Tibial nerve (tissue), 4 donors: ENCODE measurements around the gene NUAK1. TPM values are rescaled to one million over a fixed set of nuclear protein-coding genes. Genes with fewer than 3 reads are reported as not detected.

ENCODE experiments used
- DNase-seq, 2 donors: peaks; one replicate each; pipeline ENCODE4 v3.0.0-alpha.2; 2019; ENCODE audit warnings: low spot score in 2 of 2
- H3K27ac ChIP-seq, 4 donors: fragments of 200-600 bp; sonication (generic) in 3 of 4; one replicate each; pipeline ENCODE4 v1.5.1; 2017 to 2019; ENCODE audit warnings: mild to moderate bottlenecking in 1 of 4
- H3K27me3 ChIP-seq, 2 donors: fragments of 200-600 bp; sonication (generic) in 1 of 2; one replicate each; pipeline versions ENCODE4 v1.5.1 to v1.6.0; 2017 to 2019
- H3K36me3 ChIP-seq, 3 donors: fragments of 200-600 bp; sonication (generic); one replicate each; pipeline ENCODE4 v1.5.1; 2018 to 2019
- H3K4me1 ChIP-seq, 4 donors: fragments of 200-600 bp; sonication (generic) in 3 of 4; one replicate each; pipeline ENCODE4 v1.5.1; 2017 to 2019
- H3K4me3 ChIP-seq, 4 donors: fragments of 200-600 bp; sonication (generic) in 3 of 4; one replicate each; pipeline ENCODE4 v1.5.1; 2017 to 2019; ENCODE audit warnings: mild to moderate bottlenecking in 1 of 4, moderate library complexity in 1 of 4
- H3K9me3 ChIP-seq, 4 donors: fragments of 200-600 bp; sonication (generic) in 3 of 4; one replicate each; pipeline ENCODE4 v1.5.1; 2017 to 2019
- EP300 ChIP-seq, 2 donors: sonication (generic); formaldehyde crosslinking; IDR thresholded peaks; one replicate each; pipeline ENCODE4 v1.6.1; 2017; ENCODE audit warnings: antibody characterized with exemption in 2 of 2, mild to moderate bottlenecking in 1 of 2
- POLR2A ChIP-seq, 2 donors: fragments of 450-650 bp; IDR thresholded peaks; one replicate each; pipeline ENCODE4 v1.6.1; 2017; ENCODE audit warnings: antibody characterized with exemption in 2 of 2, mild to moderate bottlenecking in 2 of 2, moderate library complexity in 2 of 2
- WGBS, 2 donors: methylation state at CpG; one replicate each; pipeline ENCODE4 v1.1.5; 2018; 5-methylcytosine and 5-hydroxymethylcytosine counted together
- total RNA-seq, 4 donors: library from RNA; depleted of rRNA; stranded (reverse); fragments of >200 nt; gene quantifications; one replicate each; pipeline ENCODE4 v1.1.0, GENCODE V29; 2016
- TF ChIP-seq, protein P1 (sequence below), 5 experiments: fragments of 200-600 bp in 3 of 5; fragments of 450-650 bp in 2 of 5; sonication (generic) in 3 of 5; IDR thresholded peaks; one replicate each; pipeline ENCODE4 v1.5.1; 2016 to 2019; ENCODE audit warnings: antibody characterized with exemption in 5 of 5, mild to moderate bottlenecking in 3 of 5, moderate library complexity in 2 of 5

Gene NUAK1
- total RNA-seq, 4 donors from 2014 or later, result 32.0 to 47.9 (median 33.5) TPM

GRCh38 chr12:106108185-106108835 is 30.4 kb downstream of the NUAK1 start:
- peak overlapping the region; percentile 51 to 79 (median 58) for H3K27ac ChIP-seq
- no peaks in the 10 kb centered on the region for H3K27me3 ChIP-seq
- H3K36me3 ChIP-seq, result peaks cover 0 to 2% (median 0%) of the 10 kb centered on the region in 3 donors
- no peak for DNase-seq
- no peak overlapping the region for H3K4me3 ChIP-seq
- no peaks in the 10 kb centered on the region for H3K9me3 ChIP-seq
- 32 to 40% methylated on average over 4 of the region's 4 CpGs for whole genome bisulfite sequencing, 2 donors
- no peak for TF ChIP-seq POLR2A (IDR thresholded peaks at IDR 0.05)
- peak in 1 of 2 donors; percentile 76 for TF ChIP-seq EP300 (IDR thresholded peaks at IDR 0.05)
- TF ChIP-seq, protein P1, sequence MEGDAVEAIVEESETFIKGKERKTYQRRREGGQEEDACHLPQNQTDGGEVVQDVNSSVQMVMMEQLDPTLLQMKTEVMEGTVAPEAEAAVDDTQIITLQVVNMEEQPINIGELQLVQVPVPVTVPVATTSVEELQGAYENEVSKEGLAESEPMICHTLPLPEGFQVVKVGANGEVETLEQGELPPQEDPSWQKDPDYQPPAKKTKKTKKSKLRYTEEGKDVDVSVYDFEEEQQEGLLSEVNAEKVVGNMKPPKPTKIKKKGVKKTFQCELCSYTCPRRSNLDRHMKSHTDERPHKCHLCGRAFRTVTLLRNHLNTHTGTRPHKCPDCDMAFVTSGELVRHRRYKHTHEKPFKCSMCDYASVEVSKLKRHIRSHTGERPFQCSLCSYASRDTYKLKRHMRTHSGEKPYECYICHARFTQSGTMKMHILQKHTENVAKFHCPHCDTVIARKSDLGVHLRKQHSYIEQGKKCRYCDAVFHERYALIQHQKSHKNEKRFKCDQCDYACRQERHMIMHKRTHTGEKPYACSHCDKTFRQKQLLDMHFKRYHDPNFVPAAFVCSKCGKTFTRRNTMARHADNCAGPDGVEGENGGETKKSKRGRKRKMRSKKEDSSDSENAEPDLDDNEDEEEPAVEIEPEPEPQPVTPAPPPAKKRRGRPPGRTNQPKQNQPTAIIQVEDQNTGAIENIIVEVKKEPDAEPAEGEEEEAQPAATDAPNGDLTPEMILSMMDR (IDR thresholded peaks at IDR 0.05), result peak in 1 of 5 experiments; percentile 13
- peaks cover 0 to 84% (median 43%) of the 10 kb centered on the region in 4 donors for H3K4me1 ChIP-seq

DNA sequence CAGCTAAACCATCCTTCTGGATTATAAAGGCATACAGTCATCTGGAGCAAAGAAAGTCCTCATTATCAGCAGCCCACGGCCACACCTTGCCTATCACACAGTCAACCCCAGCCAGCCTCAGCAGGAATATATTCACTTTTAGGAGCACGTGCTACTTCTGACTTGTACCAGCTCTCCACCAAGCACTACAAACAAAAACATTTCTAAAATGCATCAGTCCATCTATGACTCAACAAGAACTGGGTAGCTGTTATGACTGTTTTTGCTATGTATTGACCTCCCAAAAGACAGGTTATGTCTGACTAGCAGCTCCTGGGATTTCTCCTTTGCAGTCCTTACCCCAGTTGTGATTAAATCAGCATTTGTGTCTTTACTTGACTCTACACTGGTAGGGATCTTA is 31.2 kb downstream of the NUAK1 start:
- Histone ChIP-seq H3K4me1 (peaks cover 0 to 84% (median 36%) of the 10 kb centered on the region in 4 donors), H3K27me3 (no peaks in the 10 kb centered on the region), H3K27ac (peak overlapping the region; percentile 51 to 79 (median 58)), H3K36me3 (peaks cover 0 to 4% (median 0%) of the 10 kb centered on the region in 3 donors), H3K4me3 (no peak overlapping the region), H3K9me3 (no peaks in the 10 kb centered on the region)
- 33 to 45% methylated on average over 2 of the region's 2 CpGs for WGBS, 2 donors
- no peak for DNase-seq
- TF ChIP-seq EP300 (IDR thresholded peaks at IDR 0.05) (no peak), POLR2A (IDR thresholded peaks at IDR 0.05) (no peak)
- TF ChIP-seq, protein P1 (IDR thresholded peaks at IDR 0.05), result no peak

DNA sequence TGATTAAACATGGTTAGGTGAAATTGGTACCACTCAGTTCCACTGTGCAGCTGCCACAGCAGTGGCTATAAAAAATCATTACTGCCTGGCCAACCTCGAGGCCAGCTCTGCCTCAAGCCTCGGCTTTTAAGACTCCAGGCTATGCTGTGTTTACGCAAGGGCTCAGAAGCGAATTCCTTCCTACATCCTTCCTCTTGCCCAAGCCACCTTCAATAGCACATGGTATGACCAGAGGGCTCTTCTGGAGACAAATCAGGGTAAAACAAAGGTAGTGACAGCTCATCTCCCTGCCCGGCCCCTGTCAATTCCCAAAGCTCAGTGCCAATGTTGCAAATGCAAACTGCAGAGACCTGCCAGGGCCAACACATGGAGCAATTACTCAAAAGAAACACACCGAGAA is 31.9 kb downstream of the NUAK1 start:
- Histone ChIP-seq H3K27me3 (no peaks in the 10 kb centered on the region), H3K4me3 (no peak overlapping the region), H3K9me3 (no peaks in the 10 kb centered on the region), H3K4me1 (peaks cover 0 to 83% (median 33%) of the 10 kb centered on the region in 4 donors), H3K36me3 (peaks cover 0 to 4% (median 0%) of the 10 kb centered on the region in 3 donors), H3K27ac (peak overlapping the region in 2 of 4 donors; percentile 65 to 79)
- TF ChIP-seq POLR2A (IDR thresholded peaks at IDR 0.05) (no peak), EP300 (IDR thresholded peaks at IDR 0.05) (peak in 1 of 2 donors; percentile 32)
- 48 to 54% methylated on average over 6 of the region's 6 CpGs for WGBS, 2 donors
- no peak for DNase-seq

DNA sequence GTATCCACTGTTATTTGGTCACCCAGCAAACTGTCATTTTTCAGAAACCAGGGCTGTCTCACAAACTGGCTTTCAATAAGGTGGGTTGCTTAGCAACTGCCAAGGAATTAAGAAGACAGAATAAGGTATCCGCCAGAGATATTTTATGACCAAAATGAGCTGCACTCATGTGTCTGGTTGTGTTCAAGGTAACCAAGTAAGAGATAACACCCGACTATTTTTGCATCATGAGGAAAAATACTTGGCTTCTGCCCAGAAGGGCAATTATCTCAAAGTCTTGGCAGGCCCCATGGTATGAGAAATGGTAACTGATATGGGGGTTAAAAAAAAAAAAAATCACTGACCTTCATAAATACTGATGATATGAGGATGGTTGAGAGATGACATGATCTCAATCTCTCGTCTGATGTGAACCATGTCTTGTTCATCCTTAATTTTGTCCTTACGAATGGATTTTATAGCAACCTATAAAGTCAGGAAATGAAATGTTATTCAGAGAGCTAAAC is 32.6 kb downstream of the NUAK1 start:
- Histone ChIP-seq H3K4me1 (peaks cover 0 to 82% (median 33%) of the 10 kb centered on the region in 4 donors), H3K27me3 (no peaks in the 10 kb centered on the region), H3K9me3 (no peaks in the 10 kb centered on the region), H3K4me3 (no peak overlapping the region), H3K27ac (peak overlapping the region in 2 of 4 donors; percentile 65 to 79), H3K36me3 (peaks cover 0 to 4% (median 0%) of the 10 kb centered on the region in 3 donors)
- TF ChIP-seq EP300 (IDR thresholded peaks at IDR 0.05) (no peak), POLR2A (IDR thresholded peaks at IDR 0.05) (no peak)
- TF ChIP-seq, protein P1 (IDR thresholded peaks at IDR 0.05), result no peak
- WGBS, 2 donors, result 50 to 68% methylated on average over 4 of the region's 4 CpGs
- DNase-seq, result no peak

DNA sequence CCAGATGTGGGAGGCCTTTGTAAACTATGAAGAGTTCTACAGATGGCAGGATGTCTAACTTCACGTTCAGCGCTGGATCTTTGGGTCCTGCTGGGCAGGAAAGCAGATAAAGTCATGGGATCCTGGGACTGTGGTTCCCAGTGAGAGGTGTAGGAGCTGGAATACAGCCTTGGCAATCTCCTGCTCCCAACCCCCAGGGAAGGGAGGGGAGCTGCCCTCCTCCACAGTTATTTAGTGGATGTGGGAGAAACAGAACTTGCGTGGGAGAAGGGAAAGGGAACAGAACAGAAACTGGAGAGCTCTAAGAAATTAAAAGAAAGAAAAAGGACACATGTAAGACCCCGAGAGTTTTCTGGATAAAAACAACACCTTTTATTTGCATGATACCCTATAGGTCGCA is 37.0 kb downstream of the NUAK1 start:
- WGBS, 2 donors, result 59 to 64% methylated on average over 5 of the region's 5 CpGs
- no peak for DNase-seq
- no peaks in the 10 kb centered on the region for H3K9me3 ChIP-seq
- peaks cover 0 to 62% (median 5%) of the 10 kb centered on the region in 4 donors for H3K4me1 ChIP-seq
- H3K36me3 ChIP-seq, result peaks cover 0 to 4% (median 0%) of the 10 kb centered on the region in 3 donors
- H3K27me3 ChIP-seq, result no peaks in the 10 kb centered on the region
- TF ChIP-seq POLR2A (IDR thresholded peaks at IDR 0.05), result no peak
- TF ChIP-seq EP300 (IDR thresholded peaks at IDR 0.05), result peak in 1 of 2 donors; percentile 69
- H3K27ac ChIP-seq, result peak overlapping the region in 2 of 4 donors; percentile 63 to 68
- H3K4me3 ChIP-seq, result no peak overlapping the region

- H3K27me3 ChIP-seq, result no peaks in the 10 kb centered on the region
- peaks cover 0 to 71% (median 3%) of the 10 kb centered on the region in 4 donors for H3K4me1 ChIP-seq
- H3K4me3 ChIP-seq, result no peak overlapping the region
- peaks cover 0 to 4% (median 0%) of the 10 kb centered on the region in 3 donors for H3K36me3 ChIP-seq
- no peak for TF ChIP-seq EP300 (IDR thresholded peaks at IDR 0.05)
- TF ChIP-seq, protein P1 (IDR thresholded peaks at IDR 0.05), result no peak
- TF ChIP-seq POLR2A (IDR thresholded peaks at IDR 0.05), result no peak
- DNase-seq, result no peak
- peak overlapping the region in 2 of 4 donors; percentile 43 to 77 for H3K27ac ChIP-seq
- WGBS, 2 donors, result 71 to 72% methylated on average over 6 of the region's 6 CpGs
- no peaks in the 10 kb centered on the region for H3K9me3 ChIP-seq
Measured at GRCh38 chr12:106098691-106099200, 40.0 kb downstream of the NUAK1 start.
